ENCODE measurements around the gene TSSK2.

Gene TSSK2

DNA sequence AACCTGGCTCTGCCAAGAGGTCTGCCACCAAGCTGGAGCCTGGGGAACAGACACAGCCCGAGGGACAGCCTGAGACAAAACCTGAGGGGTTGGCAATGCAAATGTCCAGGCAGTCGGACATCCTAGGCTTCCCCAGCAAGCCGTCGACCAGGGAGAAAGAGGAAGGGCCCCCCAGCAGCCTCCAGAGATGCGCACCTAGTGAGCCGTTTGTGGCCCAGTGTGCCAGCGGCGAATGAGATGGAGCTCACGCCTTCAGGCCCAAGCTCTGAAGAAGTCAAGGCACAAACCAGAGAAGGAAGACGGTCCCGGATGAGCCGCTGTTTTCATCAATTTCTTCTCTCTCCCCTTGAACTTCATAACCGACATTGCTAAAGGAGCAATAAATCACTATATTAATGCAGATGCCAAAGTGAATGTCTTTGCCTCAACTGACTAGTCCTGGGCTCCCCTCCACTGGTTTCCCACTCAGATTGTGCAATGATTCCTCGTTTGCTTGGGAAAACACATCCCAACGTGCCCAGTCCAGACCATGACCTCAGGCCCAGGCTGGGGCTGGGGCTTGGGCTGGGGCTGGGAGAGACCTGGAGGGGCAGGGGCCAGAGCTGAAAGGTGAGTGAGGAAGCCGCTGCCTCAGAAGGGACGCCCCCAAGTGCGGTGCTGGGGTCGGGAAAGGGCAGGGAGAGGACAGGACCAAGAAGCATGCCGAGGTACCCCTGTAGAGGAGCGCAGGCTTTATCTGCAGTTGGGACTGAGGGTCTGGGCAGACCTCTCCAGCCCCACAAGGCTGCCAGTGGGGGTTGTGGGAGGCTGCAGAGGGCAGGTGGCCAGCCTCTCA lies 5.4 kb upstream of the TSSK2 start:
- no peak for DNase-seq

- no peak for DNase-seq
Measured at GRCh38 chr22:19126309-19127273, 4.5 kb upstream of the TSSK2 start.

- no peak for DNase-seq
Measured at GRCh38 chr22:19127329-19128008, 3.6 kb upstream of the TSSK2 start.

- DNase-seq: no peak
Measured at GRCh38 chr22:19128009-19128401, 3.1 kb upstream of the TSSK2 start.

DNA sequence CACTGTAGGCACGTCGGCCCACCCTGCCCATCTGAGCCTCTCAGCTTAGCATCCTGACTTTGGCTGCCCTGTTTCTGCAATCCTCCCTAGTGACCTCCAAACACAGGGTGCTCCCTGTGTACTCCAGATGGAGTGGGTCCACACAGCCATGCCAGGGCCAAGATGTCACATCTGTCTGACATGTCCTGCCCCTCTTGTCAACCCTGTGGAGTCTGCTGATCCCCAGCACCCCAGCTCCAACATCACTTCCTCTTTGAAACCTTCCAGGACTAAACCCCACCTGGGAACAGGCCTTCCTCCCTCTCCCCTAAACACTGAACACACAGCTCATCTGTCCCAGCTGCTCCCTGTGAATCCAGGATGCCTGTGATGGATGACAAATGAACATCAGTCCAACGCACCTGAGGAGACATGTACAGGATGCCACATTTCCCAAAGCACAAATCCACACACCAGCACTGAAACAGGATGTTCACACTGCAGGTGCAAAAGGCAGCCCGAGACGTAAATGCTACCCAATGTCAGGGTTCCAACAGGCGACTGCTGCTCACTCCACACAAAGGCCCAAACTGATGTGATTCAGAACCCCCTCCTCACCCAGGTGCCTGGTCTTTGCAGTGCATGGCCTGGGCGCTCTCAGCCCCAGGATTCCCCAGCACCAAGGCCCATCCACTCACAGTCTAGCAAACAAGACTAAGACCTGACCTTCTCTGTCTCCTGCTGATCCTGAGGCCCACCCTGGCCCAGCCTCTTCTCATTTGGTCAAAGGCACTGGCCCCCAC lies 2.0 kb upstream of the TSSK2 start:
- no peak for DNase-seq

DNA sequence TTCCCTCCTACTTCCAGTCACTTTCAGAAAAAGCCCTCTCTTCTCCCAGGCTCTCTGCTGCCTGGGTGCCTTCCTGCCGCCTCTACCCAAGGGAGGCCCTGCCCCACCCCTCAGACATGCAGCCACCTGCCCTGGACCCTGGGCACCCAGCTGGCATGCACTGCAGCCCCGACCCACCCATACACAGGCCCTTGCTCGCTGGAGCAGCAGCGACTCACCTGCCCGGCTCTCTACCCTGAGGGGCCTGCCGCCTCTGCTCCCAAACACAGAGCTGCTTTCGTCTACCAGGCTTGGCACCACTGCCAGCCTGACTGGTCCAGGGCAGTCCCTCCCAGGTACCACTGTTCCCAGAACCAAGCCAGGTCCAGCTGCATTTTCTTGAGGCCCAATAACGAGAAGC lies 1.2 kb upstream of the TSSK2 start:
- no peak for DNase-seq

DNA sequence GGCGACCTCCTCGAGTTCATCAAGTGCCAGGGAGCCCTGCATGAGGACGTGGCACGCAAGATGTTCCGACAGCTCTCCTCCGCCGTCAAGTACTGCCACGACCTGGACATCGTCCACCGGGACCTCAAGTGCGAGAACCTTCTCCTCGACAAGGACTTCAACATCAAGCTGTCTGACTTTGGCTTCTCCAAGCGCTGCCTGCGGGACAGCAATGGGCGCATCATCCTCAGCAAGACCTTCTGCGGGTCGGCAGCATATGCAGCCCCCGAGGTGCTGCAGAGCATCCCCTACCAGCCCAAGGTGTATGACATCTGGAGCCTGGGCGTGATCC lies 542 bp downstream of the TSSK2 start:
- no peak for DNase-seq

DNA sequence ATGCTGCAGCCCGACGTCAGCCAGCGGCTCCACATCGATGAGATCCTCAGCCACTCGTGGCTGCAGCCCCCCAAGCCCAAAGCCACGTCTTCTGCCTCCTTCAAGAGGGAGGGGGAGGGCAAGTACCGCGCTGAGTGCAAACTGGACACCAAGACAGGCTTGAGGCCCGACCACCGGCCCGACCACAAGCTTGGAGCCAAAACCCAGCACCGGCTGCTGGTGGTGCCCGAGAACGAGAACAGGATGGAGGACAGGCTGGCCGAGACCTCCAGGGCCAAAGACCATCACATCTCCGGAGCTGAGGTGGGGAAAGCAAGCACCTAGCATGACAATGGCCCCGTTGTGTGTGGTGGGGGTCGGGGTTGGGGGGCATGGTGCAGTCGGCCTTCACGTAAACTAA lies 1.0 kb downstream of the TSSK2 start:
- no peak for DNase-seq

- no peak for DNase-seq
Measured at GRCh38 chr22:19132693-19133400, 1.7 kb downstream of the TSSK2 start.

GRCh38 chr22:19133561-19133960 lies 2.5 kb downstream of the TSSK2 start:
- DNase-seq: no peak

GRCh38 chr22:19134176-19134831 lies 3.2 kb downstream of the TSSK2 start:
- DNase-seq: no peak

- no peak for DNase-seq
Measured at GRCh38 chr22:19134874-19135273, 3.8 kb downstream of the TSSK2 start.

GRCh38 chr22:19136915-19137314 lies 5.8 kb downstream of the TSSK2 start:
- no peak for DNase-seq

DNA sequence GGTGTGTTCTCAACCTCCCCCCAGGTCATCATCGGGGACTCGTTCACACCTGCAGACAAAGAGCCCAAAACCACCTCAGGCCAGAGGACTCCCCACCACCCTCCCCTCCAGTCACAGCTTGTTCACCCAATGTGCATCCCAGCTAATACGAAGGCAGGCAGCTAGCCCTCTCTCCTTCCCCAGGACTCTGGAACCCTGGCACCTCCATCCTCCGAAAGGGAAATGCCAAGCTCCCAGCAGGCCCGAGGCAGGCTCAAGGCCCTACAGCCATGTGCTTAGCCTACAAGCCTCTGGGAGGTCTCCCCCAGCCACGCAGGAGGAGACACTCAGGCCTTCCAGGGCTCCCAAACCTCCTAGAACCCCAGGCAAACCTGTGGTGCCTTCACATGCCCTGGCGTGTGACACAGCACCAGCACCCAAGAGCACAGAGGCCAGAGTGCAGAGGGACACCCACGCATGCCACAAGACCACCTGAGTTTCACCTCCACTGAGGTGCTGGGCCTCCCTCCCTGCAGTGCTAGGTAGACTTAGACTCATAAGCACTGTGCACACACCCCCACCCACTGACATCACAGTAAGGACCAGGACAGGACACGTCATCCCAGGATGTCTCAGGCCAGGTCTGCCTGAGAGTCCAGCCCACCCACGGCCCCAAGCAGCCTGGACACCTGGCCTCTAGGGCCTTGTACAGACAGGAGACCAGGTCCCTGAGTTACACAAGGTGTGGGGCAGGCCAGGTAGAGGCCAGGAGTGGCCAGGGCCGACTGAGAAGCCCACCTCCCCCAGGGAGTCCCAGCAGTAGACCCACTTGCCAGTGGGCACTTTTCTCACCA lies 6.5 kb downstream of the TSSK2 start:
- no peak for DNase-seq

DNA sequence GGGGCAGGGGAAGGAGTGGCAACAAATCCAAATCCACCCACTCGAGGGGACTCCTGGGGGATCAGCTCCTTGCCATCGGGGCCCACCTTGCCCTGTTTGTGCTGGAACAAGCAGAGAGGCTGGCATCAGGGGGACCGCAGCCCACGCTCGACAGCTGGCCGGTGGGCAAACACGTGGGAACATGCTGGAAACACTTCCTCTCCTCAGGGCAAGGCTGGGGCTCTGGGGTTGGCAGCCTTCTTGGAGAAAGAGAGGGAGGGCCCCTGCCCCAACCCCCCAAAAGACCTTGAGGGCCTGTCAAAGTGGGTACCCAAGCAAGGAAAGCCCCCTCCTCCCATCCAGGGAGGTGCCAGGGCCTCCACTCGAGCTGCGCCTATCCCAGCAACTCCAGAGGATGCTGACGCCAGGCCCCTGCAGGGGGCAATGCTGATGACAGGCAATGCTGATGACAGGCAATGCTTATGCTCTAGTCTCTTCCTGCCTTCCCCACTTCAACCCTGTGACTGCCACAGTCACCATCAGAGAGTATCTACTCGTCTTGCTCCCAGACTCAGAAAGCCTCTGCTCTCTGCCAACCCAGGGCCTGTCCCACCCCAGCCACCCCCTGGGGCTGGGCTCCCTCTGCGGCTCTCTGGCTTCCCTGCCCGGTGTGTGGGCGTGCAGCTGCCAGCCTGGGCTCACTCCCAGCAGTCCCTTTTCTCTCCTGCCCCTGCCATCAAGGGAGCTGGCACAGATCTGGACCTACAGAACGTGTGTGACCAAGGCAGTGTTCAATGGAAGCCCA lies 7.3 kb downstream of the TSSK2 start:
- DNase-seq: no peak

GRCh38 chr22:19139001-19139356 lies 7.9 kb downstream of the TSSK2 start:
- DNase-seq: no peak

GRCh38 chr22:19139974-19140373 lies 8.9 kb downstream of the TSSK2 start:
- DNase-seq: no peak

- no peak for DNase-seq
Measured at GRCh38 chr22:19142394-19142793, 11.3 kb downstream of the TSSK2 start.

- no peak for DNase-seq
Measured at GRCh38 chr22:19143212-19143611, 12.1 kb downstream of the TSSK2 start.

DNA sequence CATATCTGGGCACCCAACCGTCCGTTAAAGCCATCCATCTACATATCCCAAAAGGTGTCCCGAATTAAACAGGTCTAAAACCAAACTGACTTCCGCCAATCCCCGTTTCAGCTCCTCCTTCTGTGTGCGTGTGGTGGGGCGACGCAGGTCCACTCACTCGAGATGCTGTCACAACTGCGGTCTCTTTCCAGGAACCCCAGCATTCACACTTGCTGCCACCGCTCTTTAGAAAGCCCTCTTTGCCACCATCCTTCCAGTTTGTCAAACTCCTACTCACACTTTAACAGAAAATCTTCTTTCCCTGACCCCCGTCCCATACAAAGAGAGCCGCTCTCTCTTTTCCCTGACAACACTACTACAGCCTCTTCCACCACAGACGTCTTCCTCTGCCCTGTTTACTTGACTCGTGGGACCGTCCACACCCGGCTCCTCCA lies 12.9 kb downstream of the TSSK2 start:
- no peak for DNase-seq
